ENCODE results near the gene PRKCB.
"Not testable (repeated sequence)": the region's sequence is repeated elsewhere in the genome, so short reads cannot be mapped to it uniquely, and the experiment has no call there.

Gene PRKCB

DNA sequence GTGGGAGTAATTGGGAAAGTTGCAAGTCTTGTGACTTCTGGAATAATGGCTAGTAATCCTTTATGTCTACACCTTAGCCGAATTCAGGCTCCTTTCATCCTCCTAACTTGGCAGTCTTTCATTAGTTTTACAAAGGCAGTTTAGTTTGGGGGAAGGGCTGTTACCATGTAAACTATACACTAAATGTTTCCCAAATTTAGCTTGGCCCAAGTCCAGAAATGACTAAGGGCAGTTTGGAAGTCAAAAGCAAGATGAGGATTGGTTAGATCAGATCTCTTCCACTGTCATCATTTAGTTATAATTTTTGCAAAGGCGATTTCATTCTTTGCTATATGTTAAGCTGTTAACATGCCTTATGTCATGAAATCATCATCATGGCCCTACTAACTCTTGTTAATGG, 304.9 kb downstream of the PRKCB start:
- no peak for DNase-seq

DNA sequence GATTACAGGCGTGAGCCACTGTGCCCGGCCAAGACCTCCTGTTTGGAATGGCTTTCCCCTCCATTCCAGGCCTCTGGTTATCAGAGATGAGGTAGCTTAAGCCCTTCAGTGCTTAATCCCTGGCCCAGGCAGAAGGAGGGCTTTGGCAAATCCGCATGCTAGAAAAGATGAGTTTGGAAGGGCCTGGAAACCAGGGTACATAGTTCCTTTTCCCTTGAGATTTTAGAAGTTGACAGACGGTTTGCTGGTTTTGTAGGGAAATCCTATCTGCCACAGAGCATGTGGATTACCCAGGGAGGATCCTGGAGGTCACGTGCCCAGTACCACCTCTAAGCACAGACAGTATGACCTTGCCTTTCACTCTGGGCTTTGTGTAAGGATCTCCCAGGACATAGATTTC, 305.7 kb downstream of the PRKCB start:
- DNase-seq: no peak

- DNase-seq: no peak
These were observed 306.1 kb downstream of the PRKCB start for GRCh38 chr16:24141917-24142316.

GRCh38 chr16:24145927-24146326, 310.1 kb downstream of the PRKCB start:
- no peak for DNase-seq

DNA sequence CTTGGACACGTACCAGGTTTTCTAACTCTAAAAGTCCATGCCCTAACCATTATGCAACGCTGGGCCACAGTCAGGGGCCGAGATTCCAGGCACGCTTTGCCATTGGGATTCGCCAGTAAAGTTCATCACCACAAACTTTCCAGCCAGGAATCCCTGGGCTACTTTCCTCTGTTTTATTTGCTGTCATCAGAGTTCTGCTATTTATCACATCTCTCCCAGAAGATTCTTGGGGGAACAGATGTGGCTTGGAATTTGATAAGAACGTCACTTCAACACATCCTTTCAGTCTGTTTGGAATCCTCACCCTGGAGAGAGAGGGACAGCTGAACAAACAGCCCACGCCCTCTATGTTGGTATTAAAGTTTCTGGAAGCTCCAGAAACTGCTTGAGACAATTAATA, 310.7 kb downstream of the PRKCB start:
- DNase-seq: no peak

DNA sequence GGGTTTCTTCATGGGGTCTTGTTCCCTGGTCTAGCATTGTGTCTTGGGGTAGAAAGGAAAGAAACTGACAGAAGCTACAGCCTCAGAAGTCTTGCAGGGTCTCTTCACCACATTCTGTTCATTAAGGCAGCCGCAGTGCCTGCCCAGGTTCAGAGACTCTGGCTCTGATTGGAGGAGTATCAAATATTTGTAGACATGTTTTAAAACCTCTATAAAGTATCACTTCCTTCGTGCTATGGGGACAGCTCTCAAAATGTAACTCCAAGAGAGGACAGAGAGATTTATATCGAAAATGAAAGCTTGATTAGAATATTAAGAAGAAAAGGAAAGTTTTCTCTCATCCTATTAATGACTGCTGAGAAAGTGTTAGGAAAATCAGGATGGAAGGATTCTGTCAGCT, 313.3 kb downstream of the PRKCB start:
- no peak for DNase-seq

GRCh38 chr16:24150282-24150681, 314.5 kb downstream of the PRKCB start:
- DNase-seq: no peak

DNA sequence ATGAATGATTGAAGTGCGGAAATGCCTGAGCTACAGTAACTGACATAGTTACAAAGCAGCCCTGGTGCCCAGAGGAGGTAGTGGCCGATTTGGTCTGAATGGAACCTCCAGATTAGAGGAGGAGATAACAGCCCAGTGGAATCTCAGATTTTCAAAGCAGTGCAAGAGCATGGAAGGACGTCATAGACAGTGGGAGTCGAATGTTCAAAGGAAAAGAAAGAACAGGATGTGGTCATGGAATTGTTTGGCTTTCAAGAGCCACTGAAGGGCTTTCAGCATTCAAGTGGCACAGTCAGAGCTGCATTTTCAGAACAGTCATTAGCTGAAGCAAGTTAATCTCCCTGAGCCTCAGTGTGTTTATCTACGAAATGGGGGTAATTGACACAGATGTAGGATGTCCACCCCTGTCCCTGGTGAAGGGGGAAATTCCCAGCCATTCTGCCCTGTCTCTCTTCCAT, 315.7 kb downstream of the PRKCB start:
- peak; percentile 32 for DNase-seq

- not testable (repeated sequence) for DNase-seq
These were observed 316.3 kb downstream of the PRKCB start for GRCh38 chr16:24152048-24152447.

- no peak for DNase-seq
These were observed 317.0 kb downstream of the PRKCB start for GRCh38 chr16:24152826-24153225.

DNA sequence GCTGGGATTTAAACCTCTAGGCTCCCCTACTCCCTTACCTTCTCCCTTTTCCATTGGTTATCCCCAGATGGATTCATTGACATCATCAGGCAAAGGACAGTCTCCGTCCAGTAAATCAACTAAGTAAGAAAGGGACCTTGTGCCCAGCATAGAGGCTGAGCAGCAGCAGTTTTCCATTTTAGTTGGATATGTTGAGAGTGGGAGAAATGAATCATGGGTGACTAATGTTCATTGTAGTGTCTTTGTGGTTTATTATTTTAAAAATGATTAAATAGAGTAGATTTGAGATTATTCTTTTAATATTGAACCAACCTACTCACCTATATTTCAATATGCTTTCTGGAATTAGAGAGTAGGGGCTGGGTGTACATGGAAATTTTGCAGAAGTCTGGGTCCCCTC, 321.0 kb downstream of the PRKCB start:
- no peak for DNase-seq

DNA sequence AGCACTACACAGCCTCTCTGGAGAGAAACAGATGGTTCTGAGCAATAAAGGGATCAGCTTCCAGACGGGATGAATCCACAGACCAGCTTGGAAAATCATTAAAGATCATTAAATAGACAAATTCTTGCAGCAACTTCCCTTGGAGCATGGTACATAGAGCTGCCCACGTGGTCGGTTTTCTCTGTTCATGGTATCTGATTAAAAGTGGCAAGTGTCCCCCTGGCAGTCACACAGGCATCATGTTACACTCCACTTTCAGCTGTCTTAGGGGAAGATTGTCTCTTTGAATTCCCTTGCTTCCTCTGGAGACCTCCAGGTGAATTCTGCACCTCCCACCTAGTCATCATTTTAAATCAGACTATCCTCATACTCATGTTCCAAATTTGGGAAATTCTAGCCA, 328.2 kb downstream of the PRKCB start:
- DNase-seq: no peak

GRCh38 chr16:24164416-24164815, 328.6 kb downstream of the PRKCB start:
- no peak for DNase-seq

- no peak for DNase-seq
These were observed 329.5 kb downstream of the PRKCB start for GRCh38 chr16:24165273-24165672.

DNA sequence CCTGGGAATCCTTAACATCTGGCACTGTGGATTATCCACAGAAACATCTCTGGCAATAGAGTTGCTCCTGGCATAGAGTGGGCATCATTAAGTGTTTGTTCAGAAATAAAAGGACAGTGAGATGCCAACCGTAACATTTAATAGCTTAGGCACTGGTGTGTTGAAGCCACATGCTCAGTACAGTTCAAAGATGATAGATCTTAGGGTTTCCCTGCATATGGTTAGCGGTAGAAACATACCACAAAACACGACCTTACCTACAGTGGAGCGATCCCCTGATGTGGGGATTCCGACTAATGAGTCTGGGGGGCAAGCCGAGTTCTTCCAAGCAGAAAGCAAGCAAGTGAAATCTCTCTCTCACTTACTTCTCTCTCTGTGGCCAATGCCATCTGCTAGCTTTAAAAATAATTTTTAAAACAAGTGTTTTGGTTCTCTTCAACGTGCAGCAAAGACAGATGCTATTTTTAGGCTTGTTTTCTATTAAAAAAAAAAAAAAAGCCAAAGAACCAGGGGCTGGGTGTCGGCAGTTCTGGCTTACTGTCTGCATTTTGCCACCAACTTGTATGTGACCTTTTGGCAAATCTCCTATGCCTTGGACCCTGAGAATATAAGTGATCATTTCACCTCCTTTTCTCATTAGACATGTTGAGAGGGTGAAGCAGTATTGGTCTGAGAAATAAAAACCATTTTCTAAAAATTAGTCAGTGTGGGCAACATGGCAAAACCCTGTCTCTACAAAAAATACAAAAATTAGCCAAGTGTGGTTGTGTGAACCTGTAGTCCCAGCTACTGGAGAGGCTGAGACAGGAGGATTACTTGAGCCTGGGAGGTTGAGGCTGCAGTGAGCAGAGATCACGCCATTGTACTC, 331.1 kb downstream of the PRKCB start:
- no peak for DNase-seq

DNA sequence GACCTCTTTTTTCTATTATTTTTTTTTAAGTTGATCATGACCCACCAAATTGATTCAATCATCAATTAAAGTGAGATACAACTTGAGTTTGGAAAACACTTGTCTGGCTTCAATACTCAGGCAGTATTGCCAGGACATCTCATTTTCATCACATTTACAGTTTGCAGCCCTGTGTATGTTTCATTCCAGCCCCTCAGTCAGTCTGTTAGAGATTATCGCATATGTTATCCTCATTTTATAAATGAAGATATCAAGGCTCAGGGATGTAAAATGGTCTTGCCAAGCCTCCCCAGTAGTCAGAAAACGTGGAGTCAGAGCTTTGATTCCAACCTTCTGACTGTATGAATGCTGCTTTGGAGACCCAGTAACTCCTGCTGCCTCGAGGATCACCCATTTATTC, 333.1 kb downstream of the PRKCB start:
- no peak for DNase-seq

DNA sequence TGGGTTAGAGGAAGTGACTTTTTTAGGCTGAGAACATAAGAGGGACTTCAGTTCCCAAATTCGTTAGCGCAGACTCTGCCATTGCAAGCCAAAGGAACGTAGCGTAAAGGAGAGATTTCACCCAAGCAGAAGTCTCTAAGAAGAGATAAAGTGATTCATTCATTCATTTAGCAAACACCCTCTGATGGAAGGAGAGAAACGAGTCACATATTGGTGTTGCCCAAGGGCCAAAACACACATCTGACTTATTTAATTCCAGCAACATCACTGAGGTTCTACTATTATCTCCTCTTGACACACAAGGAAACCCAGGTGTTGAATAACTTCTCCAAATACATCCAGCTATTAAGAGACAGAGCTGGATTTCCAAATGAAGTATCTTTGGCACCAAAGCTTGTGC, 334.6 kb downstream of the PRKCB start:
- no peak for DNase-seq

- no peak for DNase-seq
These were observed 338.7 kb downstream of the PRKCB start for GRCh38 chr16:24174504-24174903.

DNA sequence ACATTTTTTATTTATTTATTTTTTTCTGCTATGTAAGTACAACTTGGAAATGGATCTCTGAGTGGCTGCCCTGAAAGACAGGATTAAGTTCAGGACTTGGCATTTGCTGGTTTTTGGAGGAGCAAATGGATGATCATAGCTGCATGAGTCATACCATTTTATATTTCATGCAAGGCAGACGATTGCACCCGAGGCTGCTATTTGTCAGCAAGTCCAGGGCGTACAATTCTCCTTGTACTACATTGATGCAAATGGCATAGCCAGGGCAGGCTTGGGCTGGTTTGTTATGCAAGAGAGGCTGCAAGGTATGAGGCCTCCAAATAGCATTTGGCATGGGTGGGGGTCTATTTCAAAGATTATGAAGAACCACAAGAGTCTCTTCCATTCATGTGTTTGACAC, 339.2 kb downstream of the PRKCB start:
- no peak for DNase-seq

DNA sequence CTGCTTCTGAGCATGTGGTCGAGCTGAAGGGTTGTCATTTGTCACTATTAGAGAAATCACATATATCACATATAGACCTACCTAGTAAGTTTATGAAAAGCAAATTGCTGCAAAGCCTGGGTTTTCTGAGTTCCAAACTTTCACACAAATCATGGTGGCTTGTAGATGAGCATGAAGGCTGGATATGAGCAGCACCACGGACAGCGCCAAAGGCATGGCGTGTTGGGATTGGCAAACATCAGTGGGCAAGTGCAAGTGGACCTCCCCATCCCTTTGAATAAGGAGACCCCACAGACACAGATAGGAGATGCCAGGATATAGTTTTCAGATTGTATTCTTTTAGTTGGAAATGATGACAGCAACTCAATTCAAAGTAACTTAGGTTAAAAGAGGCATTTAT, 342.7 kb downstream of the PRKCB start:
- DNase-seq: no peak

DNA sequence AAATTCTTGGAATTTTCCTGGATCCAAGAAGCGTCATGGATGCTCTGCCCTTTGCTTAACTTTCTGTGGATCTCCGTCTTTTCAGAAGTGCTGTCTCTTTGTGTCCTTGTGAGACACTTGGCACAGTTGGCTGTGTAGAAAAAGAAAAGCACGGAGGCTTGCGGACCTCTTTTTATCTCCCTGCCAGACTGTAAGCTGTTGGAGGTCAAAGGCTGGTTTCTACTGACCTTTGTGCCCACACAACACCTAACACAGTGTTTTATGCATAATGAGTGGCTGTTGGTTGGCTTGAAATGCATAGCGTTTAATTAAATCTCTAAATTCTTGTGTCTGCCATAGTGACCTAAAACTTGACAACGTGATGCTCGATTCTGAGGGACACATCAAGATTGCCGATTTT, 344.7 kb downstream of the PRKCB start:
- no peak for DNase-seq

- no peak for DNase-seq
These were observed 352.3 kb downstream of the PRKCB start for GRCh38 chr16:24188021-24188542.

- DNase-seq: no peak
These were observed 353.1 kb downstream of the PRKCB start for GRCh38 chr16:24188751-24189318.

GRCh38 chr16:24189941-24190340, 354.2 kb downstream of the PRKCB start:
- no peak for DNase-seq
